Loucy (cell line): ENCODE measurements around the gene FANCI.

Experiments
- CTCF ChIP-seq: fragments of 200-600 bp; sonication (generic); conservative IDR thresholded peaks from 2 replicates; pipeline ENCODE4 v1.5.1; 2014; ENCODE audit warnings: mild to moderate bottlenecking, antibody characterized with exemption, low read length
- EZH2phosphoT487 ChIP-seq: fragments of 200-600 bp; IDR thresholded peaks from 2 replicates; pipeline ENCODE4 v1.6.1; 2018; ENCODE audit warnings: antibody characterized with exemption, mild to moderate bottlenecking, moderate library complexity, borderline replicate concordance

DNA sequence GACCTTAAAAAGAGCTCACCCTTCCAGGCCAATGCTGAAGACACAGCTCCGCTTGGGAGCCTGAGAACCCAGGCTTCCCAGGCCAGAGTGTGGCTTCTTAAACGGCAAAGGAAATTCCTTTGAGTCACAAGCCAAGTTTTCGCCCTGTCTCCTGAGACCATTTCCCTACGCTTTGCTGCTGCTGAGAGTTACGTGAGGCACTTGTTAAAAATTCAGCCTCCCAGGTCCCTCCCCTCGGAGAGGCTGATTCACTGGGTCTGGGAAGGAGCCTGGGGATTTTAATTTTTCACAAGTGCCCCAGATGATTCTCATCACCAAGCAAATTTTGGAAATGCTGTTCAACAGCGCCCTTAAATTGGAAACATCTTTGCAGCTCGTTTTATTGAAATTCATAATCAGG, 47.9 kb upstream of the FANCI start:
- no peak for TF ChIP-seq CTCF
- TF ChIP-seq EZH2phosphoT487, result no peak
